ENCODE data around the gene LAMA2. TPM values are rescaled to one million over a fixed set of nuclear protein-coding genes. Genes with fewer than 3 reads are reported as not detected.

LAMA2 gene
- total RNA-seq, 3 donors from 2014 or later (not counting 1 experiment from before 2014, with no cell fraction given) = 2.1 to 5.3 (median 3.6) TPM

DNA sequence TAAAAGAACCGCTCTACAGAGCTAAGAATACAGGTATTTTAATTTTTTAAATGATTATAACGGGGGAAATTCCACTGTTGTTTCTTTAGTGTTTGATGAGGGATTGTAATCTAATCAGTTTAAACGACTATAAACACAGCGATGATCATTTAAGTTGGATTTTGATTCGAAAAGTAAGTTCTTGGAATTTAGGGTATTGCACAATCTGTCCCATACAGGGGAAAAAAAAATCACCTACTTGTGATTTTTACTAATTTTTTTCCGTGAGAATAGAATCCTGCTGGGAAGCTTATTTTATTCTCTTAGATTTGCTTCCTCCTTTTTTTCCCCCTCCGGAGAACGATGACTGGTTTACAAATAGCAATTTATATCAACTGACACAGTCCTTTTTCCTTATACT lies 108.0 kb downstream of the LAMA2 start:
- Mint-ChIP-seq H3K27me3 (ENCODE audit: low read depth in 2 of 2) (no peaks in the 10 kb centered on the region), H3K36me3 (no peaks in the 10 kb centered on the region), H3K4me1 (no peaks in the 10 kb centered on the region), H3K4me3 (no peak overlapping the region), H3K27ac (no peak overlapping the region), H3K9me3 (peaks cover 0 to under 1% of the 10 kb centered on the region in 2 donors)
- Histone ChIP-seq H3K27ac (ENCODE audit: low read length) (no peak overlapping the region), H3K9me3 (ENCODE audit: control insufficient read depth, insufficient read depth, low read length) (no peaks in the 10 kb centered on the region), H3K27me3 (ENCODE audit: control insufficient read depth, insufficient read depth, low read length) (no peaks in the 10 kb centered on the region), H3K4me1 (ENCODE audit: control insufficient read depth, insufficient read depth, low read length) (no peaks in the 10 kb centered on the region), H3K36me3 (ENCODE audit: control insufficient read depth, insufficient read depth, low read length) (no peaks in the 10 kb centered on the region), H3K4me3 (ENCODE audit: low read length) (no peak overlapping the region)
- intact Hi-C loops (cut with micrococcal nuclease) = no loop called here
- DNase-seq = no peak
- 81% methylated on average over 7 of the region's 8 CpGs for WGBS (ENCODE audit: insufficient coverage)
- no peak for ATAC-seq
- TF ChIP-seq, protein P1, sequence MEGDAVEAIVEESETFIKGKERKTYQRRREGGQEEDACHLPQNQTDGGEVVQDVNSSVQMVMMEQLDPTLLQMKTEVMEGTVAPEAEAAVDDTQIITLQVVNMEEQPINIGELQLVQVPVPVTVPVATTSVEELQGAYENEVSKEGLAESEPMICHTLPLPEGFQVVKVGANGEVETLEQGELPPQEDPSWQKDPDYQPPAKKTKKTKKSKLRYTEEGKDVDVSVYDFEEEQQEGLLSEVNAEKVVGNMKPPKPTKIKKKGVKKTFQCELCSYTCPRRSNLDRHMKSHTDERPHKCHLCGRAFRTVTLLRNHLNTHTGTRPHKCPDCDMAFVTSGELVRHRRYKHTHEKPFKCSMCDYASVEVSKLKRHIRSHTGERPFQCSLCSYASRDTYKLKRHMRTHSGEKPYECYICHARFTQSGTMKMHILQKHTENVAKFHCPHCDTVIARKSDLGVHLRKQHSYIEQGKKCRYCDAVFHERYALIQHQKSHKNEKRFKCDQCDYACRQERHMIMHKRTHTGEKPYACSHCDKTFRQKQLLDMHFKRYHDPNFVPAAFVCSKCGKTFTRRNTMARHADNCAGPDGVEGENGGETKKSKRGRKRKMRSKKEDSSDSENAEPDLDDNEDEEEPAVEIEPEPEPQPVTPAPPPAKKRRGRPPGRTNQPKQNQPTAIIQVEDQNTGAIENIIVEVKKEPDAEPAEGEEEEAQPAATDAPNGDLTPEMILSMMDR (IDR thresholded peaks at IDR 0.05) = no peak

DNA sequence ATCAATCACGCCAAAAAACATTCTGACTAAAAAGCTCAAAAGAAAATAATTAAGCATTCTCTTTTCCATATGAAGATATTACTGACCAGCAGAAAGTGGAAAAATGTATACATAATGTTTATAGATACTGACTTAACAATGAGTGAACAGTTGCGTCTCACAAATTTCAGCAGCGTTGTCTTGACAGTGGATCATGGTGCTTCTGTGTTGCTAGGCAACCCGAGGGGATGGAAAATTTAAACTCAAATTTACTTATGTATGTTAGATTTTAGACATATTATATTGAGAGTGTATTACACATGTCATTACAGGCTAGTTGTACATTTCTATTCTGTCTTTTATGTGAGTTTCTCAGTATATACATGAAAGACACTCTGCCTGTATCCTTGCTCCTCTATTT lies 110.2 kb downstream of the LAMA2 start:
- H3K27ac Mint-ChIP-seq = no peak overlapping the region
- no peaks in the 10 kb centered on the region for H3K36me3 ChIP-seq (ENCODE audit: control insufficient read depth, insufficient read depth, low read length)
- H3K36me3 Mint-ChIP-seq = no peaks in the 10 kb centered on the region
- H3K27me3 ChIP-seq (ENCODE audit: control insufficient read depth, insufficient read depth, low read length) = no peaks in the 10 kb centered on the region
- TF ChIP-seq, protein P1 (IDR thresholded peaks at IDR 0.05) = no peak
- no peaks in the 10 kb centered on the region for H3K9me3 ChIP-seq (ENCODE audit: control insufficient read depth, insufficient read depth, low read length)
- intact Hi-C loops (cut with micrococcal nuclease) = no loop called here
- no peak overlapping the region for H3K27ac ChIP-seq (ENCODE audit: low read length)
- 94% methylated on average over 3 of the region's 4 CpGs for WGBS (ENCODE audit: insufficient coverage)
- H3K27me3 Mint-ChIP-seq (ENCODE audit: low read depth in 2 of 2) = no peaks in the 10 kb centered on the region
- H3K4me1 ChIP-seq (ENCODE audit: control insufficient read depth, insufficient read depth, low read length) = no peaks in the 10 kb centered on the region
- peaks cover 0 to 10% of the 10 kb centered on the region in 2 donors for H3K9me3 Mint-ChIP-seq
- no peaks in the 10 kb centered on the region for H3K4me1 Mint-ChIP-seq
- ATAC-seq = no peak
- no peak overlapping the region for H3K4me3 Mint-ChIP-seq
- H3K4me3 ChIP-seq (ENCODE audit: low read length) = no peak overlapping the region
- no peak for DNase-seq

DNA sequence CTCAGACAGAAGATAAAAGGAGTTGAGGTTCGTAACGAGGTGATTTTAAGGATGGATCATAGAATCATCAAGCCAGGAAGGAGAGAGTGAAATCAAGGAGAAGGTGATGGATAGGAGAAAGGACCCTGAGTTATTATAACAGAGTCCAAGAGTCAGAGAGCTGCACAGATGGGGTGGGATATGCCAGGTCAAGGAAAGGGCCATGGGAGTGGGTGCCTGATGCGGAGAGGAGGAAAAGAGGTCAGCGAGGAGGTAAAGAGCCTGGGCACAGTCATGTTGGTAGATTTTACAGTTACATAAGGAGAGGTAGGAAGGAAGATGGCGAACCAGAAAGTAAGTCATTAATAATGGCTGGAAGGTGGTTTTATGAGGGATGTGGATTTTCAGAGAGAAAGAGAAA lies 114.9 kb downstream of the LAMA2 start:
- 83% methylated on average over 5 of the region's 5 CpGs for WGBS (ENCODE audit: insufficient coverage)
- H3K27me3 Mint-ChIP-seq (ENCODE audit: low read depth in 2 of 2) = no peaks in the 10 kb centered on the region
- no peaks in the 10 kb centered on the region for H3K4me1 Mint-ChIP-seq
- H3K27ac Mint-ChIP-seq = no peak overlapping the region
- Histone ChIP-seq H3K36me3 (ENCODE audit: control insufficient read depth, insufficient read depth, low read length) (no peaks in the 10 kb centered on the region), H3K27ac (ENCODE audit: low read length) (no peak overlapping the region), H3K9me3 (ENCODE audit: control insufficient read depth, insufficient read depth, low read length) (no peaks in the 10 kb centered on the region), H3K4me1 (ENCODE audit: control insufficient read depth, insufficient read depth, low read length) (no peaks in the 10 kb centered on the region), H3K4me3 (ENCODE audit: low read length) (no peak overlapping the region), H3K27me3 (ENCODE audit: control insufficient read depth, insufficient read depth, low read length) (no peaks in the 10 kb centered on the region)
- intact Hi-C loops (cut with micrococcal nuclease) = no loop called here
- no peaks in the 10 kb centered on the region for H3K36me3 Mint-ChIP-seq
- peaks cover 0 to 10% of the 10 kb centered on the region in 2 donors for H3K9me3 Mint-ChIP-seq
- TF ChIP-seq, protein P1 (IDR thresholded peaks at IDR 0.05) = no peak
- no peak overlapping the region for H3K4me3 Mint-ChIP-seq
- ATAC-seq (no peak), DNase-seq (no peak)

DNA sequence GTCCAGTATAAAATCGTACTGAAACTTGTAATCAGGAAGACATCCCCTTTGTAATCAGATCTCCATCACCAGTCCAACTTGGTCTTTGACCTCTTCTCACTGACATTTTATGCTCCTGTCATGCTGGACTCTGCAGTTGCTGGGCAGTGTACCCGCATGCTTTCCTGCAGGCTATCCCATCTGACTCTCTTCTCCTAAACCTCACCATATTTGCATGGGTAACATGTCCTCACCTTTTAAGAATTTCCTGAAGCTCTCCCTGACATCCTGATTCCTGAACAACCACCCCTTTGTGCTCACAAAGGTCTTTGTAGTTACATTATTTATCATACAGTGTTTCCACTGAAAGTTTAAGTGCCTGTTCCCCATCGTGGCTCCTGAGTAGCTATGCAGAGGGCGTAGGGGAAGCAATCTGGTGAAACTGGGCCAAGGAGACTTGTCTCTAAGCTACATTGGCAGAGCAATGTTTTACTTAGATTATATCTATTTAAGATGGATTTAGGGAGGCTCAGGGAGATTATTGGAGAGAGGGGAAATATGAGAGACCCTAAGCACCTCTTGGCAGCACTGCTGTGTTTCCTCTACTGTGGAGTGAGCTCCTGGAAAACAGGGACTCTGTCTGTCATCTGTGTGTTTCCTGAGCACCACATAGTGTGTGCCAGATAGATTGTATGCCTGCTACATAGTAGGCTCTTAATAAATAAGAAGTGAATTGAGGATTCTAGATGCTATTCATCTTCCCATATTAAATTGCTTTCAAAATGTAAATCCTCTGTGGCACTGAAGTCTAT lies 124.0 kb downstream of the LAMA2 start:
- Histone ChIP-seq H3K27me3 (ENCODE audit: control insufficient read depth, insufficient read depth, low read length) (no peaks in the 10 kb centered on the region), H3K4me3 (ENCODE audit: low read length) (no peak overlapping the region), H3K4me1 (ENCODE audit: control insufficient read depth, insufficient read depth, low read length) (no peaks in the 10 kb centered on the region), H3K36me3 (ENCODE audit: control insufficient read depth, insufficient read depth, low read length) (no peaks in the 10 kb centered on the region), H3K27ac (ENCODE audit: low read length) (no peak overlapping the region), H3K9me3 (ENCODE audit: control insufficient read depth, insufficient read depth, low read length) (no peaks in the 10 kb centered on the region)
- Mint-ChIP-seq H3K36me3 (no peaks in the 10 kb centered on the region), H3K4me3 (no peak overlapping the region), H3K27me3 (ENCODE audit: low read depth in 2 of 2) (peaks cover 0 to 13% of the 10 kb centered on the region in 2 donors), H3K27ac (no peak overlapping the region), H3K9me3 (peaks cover 0 to 4% of the 10 kb centered on the region in 2 donors), H3K4me1 (no peaks in the 10 kb centered on the region)
- DNase-seq (no peak), ATAC-seq (no peak)
- intact Hi-C loops (cut with micrococcal nuclease) = no loop called here
- WGBS (ENCODE audit: insufficient coverage) = 59% methylated on average over 4 of the region's 4 CpGs
- TF ChIP-seq, protein P1 (IDR thresholded peaks at IDR 0.05) = no peak
